GM18505 (cell line): ENCODE data around the gene CCDC27.
"Not testable (repeated sequence)": the region's sequence is repeated elsewhere in the genome, so short reads cannot be mapped to it uniquely, and the experiment has no call there.

ENCODE experiments used
- ATAC-seq: cut with Tn5 transposase; IDR thresholded peaks from one replicate; pipeline ENCODE4 v1.9.1; 2021; ENCODE audit not compliant: unreplicated experiment
- POLR2A ChIP-seq: IDR thresholded peaks from 4 replicates; pipeline ENCODE4 v1.6.1; 2011; ENCODE audit warnings: borderline replicate concordance; ENCODE audit not compliant: insufficient read depth, insufficient read length; ENCODE audit errors: extremely low read depth

Gene CCDC27

GRCh38 chr1:3713840-3714239 is 38.4 kb upstream of the CCDC27 start:
- no peak for ATAC-seq
- TF ChIP-seq POLR2A = no peak

GRCh38 chr1:3714284-3714741 is 37.9 kb upstream of the CCDC27 start:
- TF ChIP-seq POLR2A = no peak
- no peak for ATAC-seq

GRCh38 chr1:3714814-3715213 is 37.4 kb upstream of the CCDC27 start:
- no peak for ATAC-seq
- no peak for TF ChIP-seq POLR2A

GRCh38 chr1:3716351-3716750 is 35.9 kb upstream of the CCDC27 start:
- TF ChIP-seq POLR2A = no peak
- no peak for ATAC-seq

- ATAC-seq = no peak
These were observed 35.1 kb upstream of the CCDC27 start for GRCh38 chr1:3717041-3717714.

GRCh38 chr1:3717715-3718601 is 34.3 kb upstream of the CCDC27 start:
- no peak for TF ChIP-seq POLR2A
- ATAC-seq = no peak

More at GRCh38 chr1:3717041-3717714, 35.1 kb upstream of the CCDC27 start:
- no peak for TF ChIP-seq POLR2A

- no peak for ATAC-seq
- no peak for TF ChIP-seq POLR2A
These were observed 33.5 kb upstream of the CCDC27 start for GRCh38 chr1:3718764-3719163.

- no peak for TF ChIP-seq POLR2A
- ATAC-seq = no peak
These were observed 30.2 kb upstream of the CCDC27 start for GRCh38 chr1:3721955-3722465.

GRCh38 chr1:3722846-3723245 is 29.4 kb upstream of the CCDC27 start:
- ATAC-seq = no peak
- TF ChIP-seq POLR2A = no peak

- not testable (repeated sequence) for ATAC-seq
These were observed 27.7 kb upstream of the CCDC27 start for GRCh38 chr1:3724416-3725030.

- no peak for ATAC-seq
- no peak for TF ChIP-seq POLR2A
These were observed 26.9 kb upstream of the CCDC27 start for GRCh38 chr1:3725366-3725765.

- no peak for TF ChIP-seq POLR2A
- ATAC-seq = no peak
These were observed 25.0 kb upstream of the CCDC27 start for GRCh38 chr1:3727042-3727824.
